Limb (tissue), 2 donors: ENCODE results near the gene CTU1.

ENCODE experiments used
- DNase-seq, 2 donors: peaks; one replicate each; pipeline ENCODE4 v3.0.0-alpha.2; 2016; ENCODE audit errors: extremely low spot score in 2 of 2

Gene CTU1

DNA sequence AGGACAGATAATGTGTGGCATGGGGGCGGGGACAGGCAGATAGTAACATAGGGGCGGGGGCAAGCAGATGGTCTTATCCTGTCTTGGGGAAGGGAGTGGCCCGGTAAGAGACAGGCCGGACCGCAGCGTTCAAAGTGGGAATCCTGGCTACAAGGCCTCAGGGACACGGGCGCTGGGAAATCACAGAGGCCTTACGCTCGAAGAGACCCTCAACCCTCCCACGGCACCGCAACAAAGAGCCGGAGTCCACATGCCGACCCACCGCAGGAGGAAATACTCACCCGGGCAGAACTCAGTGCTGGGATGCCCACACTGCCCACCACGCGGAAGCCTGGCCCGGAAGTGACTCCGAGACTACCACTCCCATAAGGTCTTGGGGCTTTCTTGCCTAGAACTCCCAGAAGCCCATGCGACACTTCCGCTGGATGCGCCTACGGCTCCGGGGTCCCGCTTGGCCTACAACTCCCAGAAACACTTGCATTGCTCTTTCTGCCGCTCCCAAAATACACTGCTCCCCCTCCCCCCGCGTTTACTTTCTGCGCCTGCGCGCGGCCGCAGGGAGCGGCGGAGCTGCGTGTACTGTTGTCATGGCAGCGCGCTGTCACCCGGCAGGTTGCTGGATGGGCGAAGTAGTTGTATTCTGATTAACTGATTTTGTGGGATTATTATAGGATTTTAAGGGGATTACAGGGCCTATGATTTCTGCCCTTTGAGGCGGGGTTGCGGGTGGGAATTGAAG lies at the start of gene CTU1:
TSS of gene CTU1 (minus strand) at position 344 of the 739 bp plus-strand sequence. CDS start 3,840 bp downstream, outside the sequence.
- peak; percentile 98 to 99 for DNase-seq

GRCh38 chr19:51157265-51157664 lies 49.1 kb upstream of the CTU1 start:
- DNase-seq: no peak

- no peak for DNase-seq
Observed at GRCh38 chr19:51156710-51157109, 48.5 kb upstream of the CTU1 start.

DNA sequence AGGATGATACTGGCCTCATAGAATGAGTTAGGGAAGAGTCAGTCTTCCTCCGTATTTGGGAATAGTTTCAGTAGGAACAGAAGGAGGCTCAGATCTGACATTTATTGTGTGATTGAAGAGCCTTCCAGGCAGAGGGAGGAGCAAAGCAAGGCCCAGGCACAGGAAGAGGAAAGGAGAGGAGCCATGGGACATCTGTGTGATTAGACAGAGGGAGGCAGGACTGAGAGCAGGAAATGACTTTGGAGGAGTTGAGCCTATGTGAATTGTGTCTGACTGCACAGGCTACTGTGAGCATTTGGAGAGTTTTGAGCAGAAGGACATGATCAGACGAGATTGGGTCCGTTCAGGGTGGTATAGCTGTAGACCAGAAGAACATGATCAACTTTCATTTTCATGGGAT lies 42.4 kb upstream of the CTU1 start:
- no peak for DNase-seq

DNA sequence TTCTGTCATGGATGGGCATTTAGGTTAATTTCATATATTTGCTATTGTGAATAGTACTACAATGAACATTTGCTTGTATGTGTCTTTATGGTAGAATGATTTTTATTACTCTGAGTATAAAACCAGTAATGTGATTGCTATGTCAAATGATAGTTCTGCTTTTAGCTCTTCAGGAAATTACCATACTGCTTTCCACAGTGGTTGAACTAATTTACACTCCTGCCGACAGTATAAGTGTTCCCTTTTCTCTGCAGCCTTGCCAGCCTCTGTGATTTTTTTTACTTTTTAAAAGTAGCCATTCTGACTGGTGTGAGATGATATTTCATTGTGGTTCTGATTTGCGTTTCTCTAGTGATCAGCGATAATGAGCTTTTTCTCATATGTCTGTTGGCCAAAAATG lies 40.4 kb upstream of the CTU1 start:
- no peak for DNase-seq

DNA sequence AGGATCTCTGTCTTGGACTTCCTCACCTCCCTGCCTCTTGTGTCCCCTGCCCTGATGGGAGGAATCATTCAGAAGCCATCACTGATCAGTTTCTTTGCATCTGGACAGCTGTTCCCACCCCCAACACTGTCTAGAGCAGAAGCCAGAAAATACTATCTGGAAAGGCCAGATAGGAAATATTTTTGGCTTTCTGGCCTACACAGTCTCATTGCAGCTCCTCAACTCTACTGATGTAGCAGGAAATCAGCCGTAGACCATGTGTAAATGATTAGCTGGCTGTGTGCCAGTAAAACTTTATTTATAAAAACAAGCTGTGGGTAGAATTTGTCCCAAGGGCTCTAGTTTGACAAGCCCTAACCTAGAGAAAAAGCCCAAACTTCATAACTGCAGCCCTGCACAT lies 39.5 kb upstream of the CTU1 start:
- peak in 1 of 2 donors; percentile 2 for DNase-seq

GRCh38 chr19:51146751-51147150 lies 38.5 kb upstream of the CTU1 start:
- DNase-seq: peak in 1 of 2 donors; percentile 4

DNA sequence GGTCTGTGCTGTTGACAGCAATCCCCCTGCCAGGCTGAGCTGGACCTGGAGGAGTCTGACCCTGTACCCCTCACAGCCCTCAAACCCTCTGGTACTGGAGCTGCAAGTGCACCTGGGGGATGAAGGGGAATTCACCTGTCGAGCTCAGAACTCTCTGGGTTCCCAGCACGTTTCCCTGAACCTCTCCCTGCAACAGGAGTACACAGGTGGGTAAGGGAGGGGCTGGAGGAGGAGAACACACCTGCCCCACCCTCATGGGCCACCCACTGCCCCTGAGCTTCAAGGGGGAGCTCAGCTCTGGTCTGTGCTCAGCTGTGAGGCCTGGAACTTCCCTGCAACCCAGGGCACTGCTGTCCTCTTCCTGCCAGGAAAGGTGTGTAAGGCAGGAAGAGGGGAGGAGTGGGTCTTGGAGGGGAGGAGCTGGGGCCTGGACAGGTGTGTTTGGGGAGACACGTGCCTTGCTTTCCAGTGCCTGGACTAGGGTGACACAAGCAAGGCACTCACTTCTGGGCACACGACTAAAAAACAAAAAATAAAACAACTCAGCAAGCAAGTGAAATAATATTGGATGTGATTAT lies 37.8 kb upstream of the CTU1 start:
- DNase-seq: peak in 1 of 2 donors; percentile 7

DNA sequence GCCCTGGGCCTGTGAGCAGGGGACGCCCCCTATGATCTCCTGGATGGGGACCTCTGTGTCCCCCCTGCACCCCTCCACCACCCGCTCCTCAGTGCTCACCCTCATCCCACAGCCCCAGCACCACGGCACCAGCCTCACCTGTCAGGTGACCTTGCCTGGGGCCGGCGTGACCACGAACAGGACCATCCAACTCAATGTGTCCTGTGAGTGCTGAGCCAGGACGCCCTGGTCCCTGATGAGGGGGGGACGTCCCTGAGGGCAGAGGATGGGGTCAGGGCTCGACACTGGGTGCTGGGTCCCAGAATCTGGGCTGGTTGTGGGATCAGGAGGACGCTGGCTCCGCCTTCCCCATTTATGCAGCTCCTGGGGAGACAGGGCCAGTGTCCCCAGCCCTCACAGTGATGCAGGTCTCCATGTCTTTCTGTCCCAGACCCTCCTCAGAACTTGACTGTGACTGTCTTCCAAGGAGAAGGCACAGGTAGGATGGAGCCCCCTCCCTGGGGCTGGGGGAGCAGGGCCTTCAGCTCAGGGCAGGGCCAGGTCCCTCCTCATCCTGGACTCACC lies 36.4 kb upstream of the CTU1 start:
- DNase-seq: peak in 1 of 2 donors; percentile 23

DNA sequence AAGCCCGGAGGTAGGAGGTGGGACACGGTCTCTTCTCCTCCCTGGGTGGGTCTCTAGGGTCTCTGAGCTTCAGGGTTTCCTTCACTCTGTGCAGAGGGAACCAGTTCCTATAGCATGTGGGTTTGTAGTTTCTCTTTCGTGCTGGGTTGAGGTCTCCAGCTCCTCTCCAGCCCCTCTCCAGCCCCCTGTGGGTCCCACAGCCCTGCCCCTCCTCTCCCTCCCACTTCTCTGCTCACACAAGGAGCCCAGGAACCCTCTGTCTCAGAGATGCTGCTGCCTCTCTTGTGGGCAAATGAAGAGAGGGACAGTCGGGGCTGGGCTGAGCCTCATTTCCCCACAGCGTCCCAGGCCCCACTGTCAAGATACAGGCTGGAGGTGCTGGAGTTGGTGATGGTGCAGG lies 35.3 kb upstream of the CTU1 start:
- peak in 1 of 2 donors; percentile 10 for DNase-seq

GRCh38 chr19:51142809-51143475 lies 34.7 kb upstream of the CTU1 start:
- DNase-seq: peak in 1 of 2 donors; percentile 4

GRCh38 chr19:51142119-51142518 lies 33.9 kb upstream of the CTU1 start, which contains the start of gene SIGLEC7:
SIGLEC7 (plus strand) TSS chr19:51142301; CDS start chr19:51142370, 69 bp downstream.
- no peak for DNase-seq

- DNase-seq: no peak
Observed at GRCh38 chr19:51141181-51141580, 33.0 kb upstream of the CTU1 start.

- no peak for DNase-seq
Observed at GRCh38 chr19:51140441-51140840, 32.2 kb upstream of the CTU1 start.

- no peak for DNase-seq
Observed at GRCh38 chr19:51139299-51140014, 31.2 kb upstream of the CTU1 start.

DNA sequence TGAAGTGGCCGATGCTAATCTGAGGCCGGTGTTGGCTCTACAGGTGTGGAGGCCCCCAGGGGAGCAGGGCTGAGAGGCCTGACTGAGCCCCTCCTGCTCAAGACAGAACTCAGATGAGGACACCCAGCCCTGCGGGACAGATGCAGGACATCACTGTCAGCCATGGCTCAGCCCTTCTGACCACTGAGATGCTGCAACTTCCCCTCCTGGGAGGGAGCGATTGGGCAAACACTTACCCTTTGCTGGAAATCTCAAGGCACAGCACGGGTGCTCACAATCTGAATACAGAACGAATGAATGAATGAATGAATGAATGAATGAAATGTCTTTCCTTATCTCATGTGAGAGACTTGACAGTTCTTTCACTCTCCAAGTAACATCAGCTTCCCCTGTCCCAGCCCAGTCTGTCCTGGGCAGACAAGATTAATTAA lies 30.4 kb upstream of the CTU1 start:
- DNase-seq: no peak

DNA sequence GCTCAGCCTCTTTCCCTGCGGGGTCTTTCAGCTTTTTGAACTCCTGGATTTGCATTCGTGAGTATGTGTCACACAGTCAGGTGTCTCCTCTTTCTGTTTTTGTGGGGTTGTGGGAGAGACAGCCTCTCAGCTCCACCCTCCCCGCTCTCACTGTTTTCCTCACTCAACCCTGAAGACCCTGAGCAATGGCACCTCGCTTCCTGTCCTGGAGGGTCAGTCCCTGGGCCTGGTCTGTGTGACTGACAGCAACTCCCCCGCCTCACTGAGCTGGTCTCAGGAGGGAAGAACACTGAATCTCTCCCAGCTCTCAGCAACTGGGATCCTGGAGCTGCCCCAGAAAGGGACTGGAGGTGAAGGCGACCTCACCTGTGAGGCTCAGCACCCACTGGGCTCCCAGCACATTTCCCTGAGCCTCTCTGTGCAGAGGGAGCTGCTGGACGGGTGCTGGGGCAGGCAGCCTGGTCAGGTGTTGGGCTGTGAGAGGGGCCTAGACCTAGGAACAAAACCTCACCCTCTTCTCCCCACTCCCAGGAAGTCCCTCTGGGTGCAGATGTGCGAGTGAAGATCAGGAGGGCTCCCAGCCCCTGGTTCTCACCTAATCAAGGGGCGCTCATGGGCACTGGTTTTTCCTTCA lies 29.7 kb upstream of the CTU1 start:
- DNase-seq: no peak

- no peak for DNase-seq
Observed at GRCh38 chr19:51136851-51137551, 28.8 kb upstream of the CTU1 start.

- DNase-seq: no peak
Observed at GRCh38 chr19:51135986-51136762, 28.0 kb upstream of the CTU1 start.

DNA sequence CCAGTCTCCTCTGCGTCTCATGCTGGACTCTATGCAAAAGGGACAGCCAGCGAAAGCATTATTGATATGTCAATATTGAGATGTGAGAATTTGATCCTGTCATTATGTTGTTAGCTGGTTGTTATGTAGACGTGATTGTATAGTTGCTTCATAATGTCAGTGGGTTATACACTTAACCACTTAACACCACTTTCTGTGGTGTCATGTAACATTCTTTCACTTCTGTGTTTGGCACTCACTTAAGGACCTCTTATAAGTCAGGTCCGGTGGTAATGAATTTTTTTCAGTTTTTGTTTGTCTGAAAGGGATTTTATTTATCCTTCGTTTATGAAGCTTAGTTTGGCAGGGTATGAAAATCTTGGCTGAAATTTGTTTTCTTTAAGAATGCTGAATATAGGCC lies 26.8 kb upstream of the CTU1 start:
- no peak for DNase-seq
